HG03095 (cell line): Measurements from ENCODE around the gene LRRFIP2.

Experiments used
- ATAC-seq: cut with Tn5 transposase; IDR thresholded peaks from one replicate; pipeline ENCODE4 v1.9.1; 2021; ENCODE audit warnings: moderate library complexity; ENCODE audit not compliant: unreplicated experiment

The LRRFIP2 gene

DNA sequence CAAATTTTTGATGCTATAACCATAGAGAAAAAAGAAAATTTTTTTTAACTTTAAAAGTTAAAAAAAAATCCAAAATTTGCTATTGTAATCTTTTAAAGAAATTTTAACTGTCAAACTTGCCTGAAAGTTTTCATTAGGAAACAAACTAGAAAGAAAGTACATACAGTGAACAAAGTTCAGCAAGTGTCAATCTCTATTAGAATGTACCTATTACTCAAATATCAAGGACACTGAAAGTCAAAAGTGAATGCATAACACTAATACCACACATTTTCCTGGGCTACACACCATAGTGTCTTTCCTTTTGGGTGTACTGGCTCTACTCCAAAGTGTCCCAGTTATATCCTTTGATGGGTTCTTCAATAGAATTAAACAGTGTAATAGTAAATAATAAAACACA, 56.8 kb downstream of the LRRFIP2 start:
- no peak for ATAC-seq

DNA sequence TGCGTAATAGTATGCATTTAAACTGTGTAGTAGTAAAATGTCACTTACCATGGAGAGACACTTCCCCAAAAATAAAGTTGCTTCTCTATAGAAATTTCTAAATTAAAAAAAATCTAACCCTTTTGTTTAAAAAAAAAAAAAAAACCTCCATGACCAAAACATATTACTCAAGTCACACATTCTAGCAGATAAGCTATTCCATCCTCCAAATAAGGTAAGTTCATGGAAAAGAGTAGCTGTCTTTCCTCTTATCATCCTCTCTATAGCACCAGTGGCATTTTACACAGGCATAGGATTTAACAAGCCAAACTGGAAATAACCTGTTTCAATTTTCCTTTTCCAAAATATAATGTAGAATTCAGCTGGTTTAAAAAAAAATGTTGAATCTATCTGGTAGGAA, 57.4 kb downstream of the LRRFIP2 start:
- no peak for ATAC-seq

DNA sequence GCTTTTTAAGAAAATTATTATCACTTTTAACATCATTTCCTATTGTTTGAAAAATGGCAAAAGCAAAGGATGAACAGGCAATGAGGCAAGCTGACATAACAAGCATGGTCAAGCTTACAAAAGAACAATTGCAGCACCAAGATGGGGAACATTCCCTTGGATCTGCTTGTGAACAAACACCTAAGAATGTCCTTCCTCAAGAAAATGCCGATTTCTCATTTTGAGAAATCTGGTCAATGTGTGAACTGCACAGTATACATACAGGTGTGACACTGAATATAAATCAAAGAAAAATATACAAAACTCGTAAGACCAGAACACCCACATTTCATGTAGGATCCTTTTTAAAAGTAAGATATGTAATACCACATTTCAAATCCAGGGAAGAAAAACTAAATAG, 58.9 kb downstream of the LRRFIP2 start:
- ATAC-seq, result no peak

DNA sequence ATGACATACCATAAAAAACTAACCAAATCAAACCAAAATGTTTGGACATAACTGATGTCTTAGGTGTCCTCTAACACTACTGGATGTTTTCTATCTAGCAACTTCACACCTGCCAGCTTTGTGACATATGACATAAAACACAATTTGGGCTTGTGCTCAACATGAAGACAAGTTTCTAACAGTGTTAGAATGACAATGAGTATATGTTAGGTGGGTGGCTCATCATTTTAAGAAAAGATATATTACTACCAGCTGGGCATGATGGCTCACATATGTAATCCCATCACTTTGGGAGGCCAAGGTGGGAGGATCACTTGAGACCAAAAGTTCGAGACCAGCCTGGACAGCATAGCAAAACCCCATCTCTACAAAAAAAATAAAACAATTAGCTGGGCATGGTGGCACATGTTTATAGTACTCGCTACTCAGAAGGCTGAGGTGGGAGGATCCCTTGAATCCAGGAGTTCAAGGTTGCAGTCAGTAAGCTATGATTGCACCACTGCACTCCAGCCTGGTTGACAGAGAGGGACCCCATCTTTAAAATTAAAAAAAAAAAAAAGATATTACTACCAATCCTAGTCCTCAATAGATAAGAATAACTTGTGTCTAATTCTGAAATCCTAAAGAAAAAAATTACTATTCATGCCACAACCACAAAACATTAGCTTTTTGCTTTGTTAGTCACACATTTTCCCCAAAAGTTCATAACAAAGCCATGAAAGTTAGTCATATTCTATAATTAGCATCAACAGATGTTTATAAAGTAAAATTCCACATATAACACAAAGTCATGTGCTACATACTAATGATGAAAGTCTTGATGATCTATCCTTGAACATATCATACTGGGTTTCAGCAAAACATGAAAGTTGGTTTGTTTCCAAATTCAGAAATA, 59.9 kb downstream of the LRRFIP2 start:
- ATAC-seq, result no peak

DNA sequence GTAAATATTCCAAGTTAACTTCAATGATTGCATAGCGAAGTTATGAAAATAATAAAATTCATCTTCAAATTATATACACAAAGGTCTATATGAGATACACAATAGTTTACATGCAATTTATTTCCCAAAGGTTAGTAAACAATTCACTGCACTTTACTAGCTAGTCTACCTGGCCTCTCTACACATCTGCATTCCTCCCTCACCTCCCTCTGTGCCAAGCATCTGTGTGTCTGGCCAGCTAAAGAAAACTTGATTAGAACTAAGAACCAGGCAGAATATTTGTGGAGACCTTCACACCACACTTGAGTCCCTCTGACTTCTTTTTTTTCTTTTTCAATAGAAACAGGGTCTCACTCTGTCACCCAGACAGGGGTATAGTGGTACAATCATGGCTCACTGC, 61.4 kb downstream of the LRRFIP2 start:
- no peak for ATAC-seq

DNA sequence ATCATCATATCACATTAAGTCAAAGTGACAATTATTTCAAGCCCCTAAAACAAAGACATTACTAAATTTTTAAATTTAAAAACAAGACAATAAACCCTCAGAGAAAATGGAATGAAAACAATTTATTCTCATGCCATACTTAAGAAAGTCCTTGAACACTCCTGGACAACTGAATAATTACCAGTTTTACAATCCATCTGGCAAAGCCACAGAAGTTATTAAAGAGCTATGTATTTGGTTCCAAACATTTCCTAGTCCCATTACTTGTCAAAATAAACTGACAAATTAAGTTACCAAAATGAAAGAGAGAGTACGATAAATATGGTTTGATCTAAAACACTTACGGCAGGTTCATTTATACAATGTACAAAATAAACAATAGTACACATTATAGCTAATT, 63.2 kb downstream of the LRRFIP2 start:
- no peak for ATAC-seq

DNA sequence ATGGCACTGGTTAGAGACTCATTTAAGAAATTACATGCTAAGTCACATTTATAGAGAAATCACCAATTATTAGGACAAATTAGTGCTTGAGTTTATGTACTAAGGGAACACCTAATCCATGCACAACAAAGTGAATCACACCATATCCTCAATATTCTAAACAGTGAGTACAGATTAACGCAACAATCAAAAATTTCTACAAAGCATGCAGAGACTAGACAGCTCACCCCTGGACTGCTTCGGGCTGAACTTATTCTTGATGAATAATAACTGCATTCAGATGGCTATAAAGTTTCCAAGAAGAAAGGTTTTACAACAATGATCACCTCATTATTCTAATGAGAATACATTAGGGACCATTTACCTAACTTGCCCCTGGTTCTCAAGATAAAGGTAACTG, 66.5 kb downstream of the LRRFIP2 start:
- no peak for ATAC-seq

DNA sequence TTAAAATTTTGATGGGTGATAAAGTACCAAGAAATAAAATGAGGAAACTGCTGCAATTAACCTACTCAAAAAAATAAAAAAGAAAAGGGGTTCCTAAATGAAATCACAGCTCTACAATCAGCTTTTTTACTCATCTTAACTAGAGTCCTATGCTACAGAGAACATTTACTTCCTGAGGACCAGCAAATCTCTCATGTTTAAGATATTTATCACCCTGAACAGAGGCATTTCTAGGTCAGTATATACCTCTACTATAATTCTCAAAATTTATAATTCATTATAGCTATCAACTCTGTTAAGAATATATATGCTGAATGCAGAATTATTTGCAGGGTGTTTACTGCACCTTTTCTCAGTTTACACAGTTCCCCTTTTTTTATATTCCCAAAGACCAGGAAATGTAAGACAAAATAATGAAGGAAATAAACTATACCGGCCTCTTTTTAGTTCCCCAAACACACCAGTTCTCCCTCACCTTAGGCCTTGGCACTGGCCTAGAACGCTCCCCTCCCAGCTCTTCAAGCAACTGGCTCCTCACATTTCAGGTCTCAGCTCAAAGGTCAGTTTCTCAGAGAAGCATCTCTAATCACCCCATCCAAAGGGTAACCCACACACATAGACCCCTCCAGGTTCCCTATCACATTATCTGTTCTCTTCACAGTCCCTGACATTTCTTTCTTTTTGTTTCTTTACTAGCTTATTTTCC, 71.1 kb downstream of the LRRFIP2 start:
- no peak for ATAC-seq

DNA sequence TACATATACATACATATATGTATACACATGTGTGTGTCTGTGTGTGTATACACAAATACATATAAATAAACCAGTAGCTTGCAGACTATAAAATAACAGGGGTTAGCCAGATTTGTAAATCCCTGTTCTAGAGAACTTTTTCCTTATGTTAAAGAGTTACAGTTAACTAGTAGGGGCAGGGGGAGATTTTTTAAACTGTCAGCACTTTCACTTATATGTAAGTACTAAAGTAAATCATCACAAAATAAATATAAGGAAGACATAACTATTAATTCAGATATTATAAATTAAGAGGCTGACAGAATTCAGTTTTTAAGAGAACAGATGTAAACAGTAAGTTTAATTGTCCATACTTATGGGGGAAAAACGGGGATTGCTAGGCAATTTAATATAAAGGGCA, 74.0 kb downstream of the LRRFIP2 start:
- ATAC-seq, result no peak

DNA sequence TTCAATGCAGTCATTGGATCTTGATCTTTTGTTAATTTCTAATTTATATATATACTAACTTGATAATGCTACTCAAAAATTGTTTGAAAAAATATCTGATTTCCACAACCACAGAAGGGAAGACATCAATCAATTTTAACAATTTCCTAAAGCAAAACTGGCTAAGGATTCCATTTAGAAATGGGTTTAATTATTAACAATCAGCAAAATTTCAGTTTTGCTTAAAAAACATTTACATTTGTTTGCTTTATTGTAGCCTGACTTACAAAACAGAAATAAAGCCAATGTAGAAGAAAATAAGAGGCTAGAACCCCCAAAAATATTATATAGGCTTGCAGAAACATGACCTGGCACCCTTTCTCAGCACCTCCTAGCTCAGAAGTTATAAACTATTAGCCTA, 74.9 kb downstream of the LRRFIP2 start:
- ATAC-seq, result no peak

DNA sequence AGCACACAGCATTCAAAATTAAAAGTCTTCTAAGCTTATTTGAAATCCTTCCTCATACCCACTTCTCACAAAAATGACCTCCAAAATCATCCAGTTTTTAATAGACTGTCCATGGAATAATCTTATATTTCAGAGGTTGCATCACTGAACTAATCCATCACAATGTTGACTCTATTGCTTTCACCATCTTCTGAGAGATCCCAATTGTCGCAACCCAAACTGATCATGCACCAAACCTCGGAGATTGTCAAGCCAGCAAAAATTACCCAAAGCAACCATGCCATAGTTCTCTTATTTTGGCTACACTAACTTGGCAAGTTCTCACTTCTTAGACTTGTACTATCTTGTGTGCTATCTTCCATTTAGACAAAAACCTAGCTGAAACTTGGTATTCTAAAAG, 75.5 kb downstream of the LRRFIP2 start:
- no peak for ATAC-seq

DNA sequence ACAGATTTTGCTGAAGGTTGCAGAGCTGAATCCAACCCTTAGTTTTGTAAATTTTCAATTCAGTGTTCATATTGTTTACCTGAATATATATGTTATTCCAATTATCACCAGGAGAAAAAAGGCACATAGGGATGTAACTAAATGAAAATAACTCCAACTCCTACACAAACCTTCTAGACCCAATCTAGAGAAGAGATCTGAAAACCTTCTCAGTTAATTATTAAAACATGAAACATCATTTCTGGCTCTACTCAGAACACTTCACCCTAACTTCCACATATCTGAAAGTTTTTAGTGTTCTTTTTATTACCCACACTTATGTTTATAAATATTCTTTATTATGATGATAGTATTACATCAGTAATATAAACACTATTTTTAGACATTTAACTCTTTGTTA, 76.6 kb downstream of the LRRFIP2 start:
- ATAC-seq, result no peak

DNA sequence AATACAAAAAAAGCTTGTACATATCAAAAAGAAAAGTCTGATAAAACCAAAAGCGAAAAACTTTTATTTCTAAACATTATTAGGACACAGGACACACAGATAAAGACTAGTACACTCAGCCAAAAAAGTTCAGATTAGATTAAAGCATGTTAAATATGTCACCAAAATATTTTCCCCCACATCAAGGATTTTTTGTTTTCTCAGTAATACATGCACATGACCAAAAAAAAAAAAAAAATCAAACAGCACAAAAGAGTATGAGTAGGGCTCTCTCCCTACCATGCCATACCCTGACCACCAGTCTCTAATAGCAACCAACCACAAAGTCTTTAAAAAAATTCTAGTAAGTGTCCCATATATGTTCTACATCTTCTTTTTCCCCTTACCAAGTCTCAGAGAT, 77.4 kb downstream of the LRRFIP2 start:
- ATAC-seq, result no peak

DNA sequence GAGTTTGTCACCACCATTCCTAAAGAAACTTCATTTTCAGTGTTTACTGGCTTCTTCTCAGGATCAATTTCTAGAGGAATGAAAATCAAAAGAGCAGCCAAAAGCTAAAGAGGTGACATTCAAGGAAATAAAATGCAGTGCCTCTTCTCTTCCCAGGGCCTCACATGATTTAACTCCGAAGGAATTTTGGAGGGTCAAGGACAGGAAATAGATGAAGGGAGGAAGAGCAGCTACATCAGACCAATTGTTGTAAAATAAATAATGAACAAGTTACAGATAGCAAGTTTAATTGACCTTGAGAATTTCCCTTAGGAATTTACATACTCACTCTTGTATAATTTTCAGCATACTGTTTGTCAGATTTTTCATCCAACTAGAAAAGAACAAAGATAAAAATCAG, 78.1 kb downstream of the LRRFIP2 start:
- no peak for ATAC-seq

DNA sequence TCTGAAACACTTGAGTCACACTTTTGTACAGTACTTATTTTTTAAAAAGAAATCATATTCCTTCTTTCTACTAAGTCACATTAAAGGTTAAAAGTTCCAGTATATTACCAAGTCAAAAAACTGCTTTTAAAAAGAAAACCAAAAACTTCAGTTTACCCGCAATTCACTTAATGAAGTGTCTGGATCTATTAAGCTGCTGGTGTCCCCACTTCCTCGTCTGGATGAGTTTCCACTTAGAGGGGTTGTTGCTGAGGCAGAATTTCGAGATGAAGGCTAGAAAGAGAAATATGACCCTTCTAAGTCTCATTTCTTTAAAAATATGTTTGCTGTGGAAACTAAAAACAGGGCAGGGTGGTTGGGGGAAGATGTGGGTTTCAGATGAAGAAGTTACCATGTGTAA, 79.7 kb downstream of the LRRFIP2 start:
- no peak for ATAC-seq

DNA sequence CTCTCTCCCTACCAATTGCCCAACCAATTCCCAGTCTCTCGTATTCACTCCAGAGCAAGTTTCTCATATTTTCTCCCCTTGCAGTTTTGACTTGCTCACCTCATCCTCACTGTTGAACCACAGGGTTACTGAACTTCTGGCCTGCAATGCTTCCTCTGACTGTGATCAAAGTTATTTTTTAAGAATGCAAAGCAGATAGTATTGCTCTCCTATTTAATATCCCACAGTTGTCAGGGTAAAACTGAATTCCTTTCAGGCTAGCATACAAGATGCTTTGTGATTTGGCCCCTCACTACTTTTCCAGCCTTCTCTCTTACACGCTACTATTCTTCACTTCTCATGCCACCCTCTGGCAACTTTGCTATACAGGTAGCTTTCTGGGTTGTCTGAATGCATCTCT, 80.9 kb downstream of the LRRFIP2 start:
- ATAC-seq, result no peak

DNA sequence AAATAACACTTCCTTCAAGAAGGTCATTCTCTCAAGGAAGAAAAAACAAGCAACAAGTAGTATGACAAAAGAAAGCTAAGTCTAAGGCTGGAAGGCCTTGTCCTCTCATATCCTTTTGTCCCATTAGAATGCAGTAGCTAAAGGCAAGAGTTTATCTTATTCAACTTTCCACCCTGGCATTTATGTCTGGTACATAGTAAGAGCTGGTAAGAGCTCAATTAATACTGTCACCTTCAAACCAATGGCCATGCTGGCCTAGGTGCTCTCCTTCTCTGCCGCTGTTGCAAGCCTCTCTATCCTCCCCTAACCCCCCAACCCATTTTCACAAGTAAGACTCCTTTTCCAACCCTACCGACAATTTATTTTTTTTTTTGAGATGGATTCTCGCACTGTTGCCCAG, 81.9 kb downstream of the LRRFIP2 start:
- ATAC-seq, result no peak

DNA sequence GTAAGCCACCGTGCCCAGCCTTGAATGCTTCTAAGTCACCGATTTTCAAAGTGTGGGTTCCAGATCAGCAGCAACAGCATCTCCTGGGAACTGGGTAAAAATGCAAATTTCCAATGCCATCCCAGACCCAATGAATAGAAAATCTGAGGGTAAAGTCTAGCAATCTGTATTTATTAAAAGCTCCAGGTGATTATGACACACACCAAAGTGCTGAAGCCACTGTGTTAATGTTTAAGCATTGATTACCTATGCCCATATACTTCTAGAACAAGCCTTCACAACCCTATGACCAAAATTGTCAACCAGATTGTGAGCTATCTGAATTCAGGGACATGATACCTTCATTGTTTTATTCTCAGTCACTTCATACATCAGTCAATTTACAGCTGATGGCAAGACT, 86.5 kb downstream of the LRRFIP2 start:
- ATAC-seq, result no peak

DNA sequence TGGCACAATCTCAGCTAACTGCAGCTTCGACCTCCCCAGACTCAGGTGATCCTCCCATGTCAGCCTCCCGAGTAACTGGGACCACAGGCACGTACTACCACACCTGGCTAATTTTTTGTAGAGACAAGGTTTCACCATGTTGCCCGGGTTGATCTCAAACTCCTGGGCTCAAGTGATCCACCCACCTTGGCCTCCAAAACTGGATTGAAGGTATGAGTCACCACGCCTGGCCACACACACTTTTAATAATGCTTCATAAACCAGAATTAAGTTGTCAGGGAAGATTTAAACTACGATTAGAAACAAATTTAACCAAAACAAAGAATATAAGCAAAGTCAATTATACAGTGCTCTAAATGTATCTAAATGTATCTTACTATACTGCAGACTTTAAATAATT, 87.5 kb downstream of the LRRFIP2 start:
- no peak for ATAC-seq

DNA sequence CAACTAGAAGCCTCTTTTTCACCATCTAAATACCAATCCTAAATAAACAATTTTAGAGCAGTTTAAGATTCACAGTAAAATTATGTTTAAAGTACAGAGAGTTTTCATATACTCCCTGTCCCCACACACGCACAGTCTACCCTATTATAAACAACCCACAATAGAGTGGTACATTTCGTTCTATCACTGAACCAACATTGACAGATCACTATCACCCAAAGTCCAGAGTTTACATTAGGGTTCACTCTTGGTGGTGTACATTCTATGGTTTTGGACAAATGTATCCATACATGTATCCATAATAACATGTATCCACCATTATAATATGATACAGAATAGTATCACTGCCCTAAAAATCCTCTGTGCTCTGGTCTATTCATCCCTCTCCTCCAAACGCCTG, 92.1 kb downstream of the LRRFIP2 start:
- no peak for ATAC-seq

DNA sequence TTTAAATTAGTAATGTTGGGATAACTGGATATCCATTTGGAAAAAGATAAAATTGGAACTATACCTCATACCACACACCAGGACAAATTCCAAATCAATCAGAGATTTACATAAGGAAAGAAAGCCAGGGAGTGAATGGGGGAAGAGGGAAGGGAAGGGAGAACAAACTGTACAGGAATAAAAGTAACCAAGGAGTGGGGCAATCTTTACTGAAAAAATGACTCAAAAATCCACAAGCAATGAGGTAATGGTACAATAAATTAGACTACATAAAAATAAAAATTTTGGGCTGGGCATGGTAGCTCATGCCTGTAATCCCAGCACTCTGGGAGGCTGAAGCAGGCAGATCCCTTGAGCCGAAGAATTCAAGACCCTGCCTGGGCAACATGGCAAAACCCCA, 98.4 kb downstream of the LRRFIP2 start:
- ATAC-seq, result no peak

DNA sequence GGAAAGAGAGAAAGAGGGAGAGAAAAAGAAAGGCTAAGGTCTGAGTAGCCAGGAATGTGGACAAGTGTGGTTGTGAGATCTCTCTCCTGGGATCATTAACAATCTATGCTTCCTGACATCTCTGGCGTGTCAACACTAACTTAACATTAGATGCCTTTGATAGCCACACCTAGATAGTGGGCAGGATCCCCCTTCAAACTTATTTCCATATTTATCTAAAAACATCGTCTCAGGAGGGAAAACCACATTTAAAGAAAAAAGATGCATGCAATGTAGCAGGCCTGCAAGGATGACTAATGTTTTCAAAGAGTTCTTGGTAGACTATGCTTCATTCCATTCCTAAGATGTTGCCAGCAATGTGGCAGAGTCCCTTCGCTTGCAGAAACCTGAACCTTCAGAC, 100.2 kb downstream of the LRRFIP2 start:
- ATAC-seq, result no peak

DNA sequence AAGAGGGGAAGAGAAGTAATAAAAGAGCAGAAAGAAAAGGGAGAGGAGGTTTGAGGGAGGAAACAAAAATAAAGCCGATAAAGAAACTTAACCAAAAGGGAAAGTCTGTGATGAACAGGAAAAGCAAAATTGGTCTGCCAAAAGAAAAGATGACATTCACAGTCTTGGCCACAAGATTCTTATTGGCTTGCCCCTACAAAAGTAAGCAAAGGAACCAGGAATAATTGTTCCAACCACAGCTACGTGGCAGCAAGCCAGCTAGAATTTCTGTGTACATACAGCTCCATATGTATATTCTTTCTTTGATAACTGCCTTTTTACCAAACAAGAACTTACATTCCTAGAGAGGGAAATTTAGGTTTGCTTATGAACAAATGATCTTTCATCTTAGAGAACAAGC, 101.5 kb downstream of the LRRFIP2 start:
- ATAC-seq, result no peak
